Keratinocyte (primary cell): ENCODE results near the gene SLC52A1. TPM values are rescaled to one million over a fixed set of nuclear protein-coding genes. Genes with fewer than 3 reads are reported as not detected.
A peak's percentile ranks its signal among the peaks of the same experiment; 100 is the strongest.
"Not testable (repeated sequence)": the region's sequence is repeated elsewhere in the genome, so short reads cannot be mapped to it uniquely, and the experiment has no call there.

Experiments
- DNase-seq: peaks from one replicate; pipeline ENCODE4 v3.0.0-alpha.2; 2011; ENCODE audit warnings: low read depth, missing footprints, low spot score
- FAIRE-seq: peaks from 2 replicates; lab custom pipeline; 2011; peaks lifted over from hg19 to GRCh38; lab: Jason Lieb, UNC
- H2AFZ ChIP-seq: 2 replicates; pipeline ENCODE4 v1.6.0; 2012; ENCODE audit warnings: low read length, control low read depth, inconsistent platforms; ENCODE audit not compliant: control insufficient read depth
- H3K27ac ChIP-seq: 2 replicates; pipeline ENCODE4 v1.5.1; 2011; ENCODE audit warnings: low read length; ENCODE audit not compliant: control insufficient read depth, insufficient read depth
- H3K27me3 ChIP-seq: 3 replicates; pipeline ENCODE4 v1.6.0; 2011; ENCODE audit warnings: low read length; ENCODE audit not compliant: control insufficient read depth, insufficient read depth; ENCODE audit errors: extremely low read depth
- H3K36me3 ChIP-seq, 2 experiments: 2 replicates in 1 of 2; 3 replicates in 1 of 2; pipeline ENCODE4 v1.5.1; 2011; ENCODE audit warnings: low read length in 2 of 2, mild to moderate bottlenecking in 1 of 2; ENCODE audit not compliant: control insufficient read depth in 2 of 2, insufficient read depth in 2 of 2; ENCODE audit errors: extremely low read depth in 1 of 2
- H3K4me1 ChIP-seq: 3 replicates; pipeline ENCODE4 v1.5.1; 2011; ENCODE audit warnings: low read length; ENCODE audit not compliant: control insufficient read depth, insufficient read depth; ENCODE audit errors: extremely low read depth
- H3K4me2 ChIP-seq: 3 replicates; pipeline ENCODE4 v1.6.0; 2011; ENCODE audit warnings: low read depth, low read length; ENCODE audit not compliant: control insufficient read depth, insufficient read depth; ENCODE audit errors: extremely low read depth
- H3K4me3 ChIP-seq, 3 experiments: fragments of 200-600 bp in 1 of 3; sonication (generic) in 1 of 3; 2 replicates in 2 of 3; 3 replicates in 1 of 3; pipeline ENCODE4 v1.5.1; 2011 to 2016; ENCODE audit warnings: low read length in 3 of 3, mild to moderate bottlenecking in 3 of 3, control low read depth in 2 of 3, inconsistent platforms in 1 of 3, low read depth in 1 of 3, mixed read lengths in 1 of 3, mixed run types in 1 of 3, moderate library complexity in 1 of 3; ENCODE audit not compliant: control insufficient read depth in 2 of 3, insufficient read depth in 2 of 3; ENCODE audit errors: extremely low read depth in 1 of 3
- H3K79me2 ChIP-seq: 2 replicates; pipeline ENCODE4 v1.6.0; 2012; ENCODE audit warnings: low read length; ENCODE audit not compliant: control insufficient read depth, insufficient read depth
- H3K9ac ChIP-seq: 3 replicates; pipeline ENCODE4 v1.6.0; 2011; ENCODE audit warnings: low read length; ENCODE audit not compliant: control insufficient read depth, insufficient read depth; ENCODE audit errors: extremely low read depth
- H3K9me1 ChIP-seq: 3 replicates; pipeline ENCODE4 v1.6.0; 2011; ENCODE audit warnings: low read length; ENCODE audit not compliant: control insufficient read depth, insufficient read depth; ENCODE audit errors: extremely low read depth
- H3K9me3 ChIP-seq: 2 replicates; pipeline ENCODE4 v1.5.1; 2012; ENCODE audit warnings: low read depth, low read length; ENCODE audit not compliant: control insufficient read depth
- H4K20me1 ChIP-seq: 3 replicates; pipeline ENCODE4 v1.6.0; 2011; ENCODE audit warnings: low read length; ENCODE audit not compliant: control insufficient read depth, insufficient read depth; ENCODE audit errors: extremely low read depth
- CTCF ChIP-seq, 3 experiments: IDR thresholded peaks in 1 of 3; conservative IDR thresholded peaks in 1 of 3; optimal IDR thresholded peaks in 1 of 3; 2 replicates in 2 of 3; 3 replicates in 1 of 3; pipeline versions ENCODE3 to v1.5.1; 2011; ENCODE audit warnings: low read length in 3 of 3, mild to moderate bottlenecking in 3 of 3, moderate library complexity in 2 of 3, control low read depth in 1 of 3, inconsistent platforms in 1 of 3; ENCODE audit not compliant: insufficient read depth in 2 of 3; ENCODE audit errors: extremely low read depth in 1 of 3
- EZH2 ChIP-seq: IDR thresholded peaks from one replicate; pipeline ENCODE4 v1.6.1; 2012; ENCODE audit warnings: inconsistent platforms, mild to moderate bottlenecking, low read length, moderate library complexity
- dilution Hi-C: fragments of 300-500 bp; cut with MboI; formaldehyde crosslinking; loops from one replicate; pipeline ENCODE4 v1.7.0; 2020; ENCODE audit warnings: low sequenced_read_pairs; ENCODE audit not compliant: extremely low pct_ligation_motif_present
- polyA plus RNA-seq, 5 experiments: library from polyadenylated mRNA; depleted of rRNA in 3 of 5; stranded (reverse) in 3 of 5; stranded (forward) in 1 of 5; unstranded in 1 of 5; fragments of >200 nt; gene quantifications; 1 replicate in 1 of 5; 2 replicates in 3 of 5; 3 replicates in 1 of 5; pipeline versions ENCODE4 v1.2.1 to v1.2.3, GENCODE V29; 2011 to 2012; ENCODE audit warnings: missing spikeins in 2 of 5, low read depth in 1 of 5, low replicate concordance in 1 of 5

Gene SLC52A1
- polyA plus RNA-seq, 1 donor (not counting 4 experiments of a cell fraction or from before 2014, with no cell fraction given): 0.21 TPM

GRCh38 chr17:5078106-5079028 lies 43.1 kb upstream of the SLC52A1 start, which contains the start of gene ZFP3:
Gene ZFP3 (plus strand): TSS chr17:5078467. CDS start chr17:5091505, 13,038 bp downstream.
- no peaks in the 10 kb centered on the region for H3K36me3 ChIP-seq
- no peaks in the 10 kb centered on the region for H3K79me2 ChIP-seq
- no peak for DNase-seq
- peak within 1 kb of the TSS; percentile 67 to 81 (median 72) for H3K4me3 ChIP-seq
- dilution Hi-C loops: no loop called here
- TF ChIP-seq EZH2 (no peak), CTCF (optimal IDR thresholded peaks at IDR 0.05 in 1 of 3, IDR thresholded peaks at IDR 0.05 in 1 of 3, conservative IDR thresholded peaks at IDR 0.05 in 1 of 3; ENCODE audit: extremely low read depth in 1 of 3, insufficient read depth in 2 of 3, low read length in 3 of 3) (no peak)
- peak within 1 kb of the TSS; percentile 83 for H3K4me2 ChIP-seq
- H3K9ac ChIP-seq: peak within 1 kb of the TSS; percentile 66
- H3K27ac ChIP-seq: peak within 1 kb of the TSS; percentile 29
- no peak for FAIRE-seq
- no peaks in the 10 kb centered on the region for H3K9me1 ChIP-seq
- H4K20me1 ChIP-seq: no peaks in the 10 kb centered on the region
- H3K4me1 ChIP-seq: peaks cover 3% of the 10 kb centered on the region
- H3K27me3 ChIP-seq: no peaks in the 10 kb centered on the region
- H3K9me3 ChIP-seq: no peaks in the 10 kb centered on the region
- H2AFZ ChIP-seq: peak within 1 kb of the TSS; percentile 96

- Histone ChIP-seq H3K9me3 (no peaks in the 10 kb centered on the region), H3K4me3 (peak overlapping the region; percentile 67 to 81 (median 72)), H4K20me1 (no peaks in the 10 kb centered on the region), H3K36me3 (no peaks in the 10 kb centered on the region), H3K9me1 (no peaks in the 10 kb centered on the region), H3K4me2 (peak overlapping the region; percentile 83), H3K27me3 (no peaks in the 10 kb centered on the region), H3K79me2 (no peaks in the 10 kb centered on the region), H3K4me1 (peaks cover 3% of the 10 kb centered on the region), H3K9ac (no peak overlapping the region), H3K27ac (peak overlapping the region; percentile 29), H2AFZ (peak overlapping the region; percentile 96)
- no peak for TF ChIP-seq CTCF (optimal IDR thresholded peaks at IDR 0.05 in 1 of 3, IDR thresholded peaks at IDR 0.05 in 1 of 3, conservative IDR thresholded peaks at IDR 0.05 in 1 of 3; ENCODE audit: extremely low read depth in 1 of 3, insufficient read depth in 2 of 3, low read length in 3 of 3)
- TF ChIP-seq EZH2: no peak
- FAIRE-seq (no peak), DNase-seq (no peak)
- dilution Hi-C loops: no loop called here
These were observed 42.5 kb upstream of the SLC52A1 start for GRCh38 chr17:5077781-5078105.

GRCh38 chr17:5077275-5077674 lies 42.0 kb upstream of the SLC52A1 start:
- peak overlapping the region; percentile 96 for H2AFZ ChIP-seq
- DNase-seq, H4K20me1 ChIP-seq, H3K4me3 ChIP-seq, H3K36me3 ChIP-seq, H3K9ac ChIP-seq, H3K9me1 ChIP-seq, H3K27me3 ChIP-seq, H3K9me3 ChIP-seq, FAIRE-seq, H3K27ac ChIP-seq, H3K4me1 ChIP-seq, dilution Hi-C loops, H3K79me2 ChIP-seq: not testable (repeated sequence)
- H3K4me2 ChIP-seq: peak overlapping the region; percentile 83
